ENCODE data around the gene NAV2. TPM values are rescaled to one million over a fixed set of nuclear protein-coding genes. Genes with fewer than 3 reads are reported as not detected.

NAV2 gene
- total RNA-seq, 1 experiment from 2014 or later, result 46.3 TPM

DNA sequence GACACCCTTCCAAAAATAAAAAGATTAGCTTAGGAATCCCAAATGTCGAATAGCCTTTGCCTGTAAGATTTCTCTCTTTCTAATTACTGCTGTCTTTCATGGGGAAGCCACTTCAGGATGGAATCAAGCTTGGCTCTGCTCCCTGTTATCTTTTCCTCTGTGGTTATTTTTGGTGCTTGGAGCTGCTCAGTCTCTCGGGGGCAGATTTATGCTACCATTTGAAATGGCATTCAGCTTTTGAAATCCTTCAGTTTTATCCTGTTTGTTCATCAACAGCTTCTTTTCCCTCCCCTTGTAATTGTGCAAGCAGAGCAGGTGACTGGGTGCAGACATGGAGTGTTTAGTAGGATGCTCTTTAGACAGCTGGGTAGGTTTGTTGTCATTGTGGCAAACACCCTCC lies 336.6 kb downstream of the NAV2 start:
- no peak overlapping the region for H4K8ac ChIP-seq (replicated peaks; ENCODE audit: insufficient read length, low read depth, low read length)
- no peak overlapping the region for H4K91ac ChIP-seq (ENCODE audit: insufficient read length, low read depth, low read length)
- Mint-ChIP-seq H3K9me3 (no peaks in the 10 kb centered on the region), H3K4me3 (no peak overlapping the region), H3K36me3 (ENCODE audit: insufficient read depth in 1 of 3, low read depth in 3 of 3) (peaks cover 49 to 71% (median 65%) of the 10 kb centered on the region in 3 experiments), H3K27me3 (ENCODE audit: low read depth) (no peaks in the 10 kb centered on the region), H3K4me1 (peaks cover 32 to 36% of the 10 kb centered on the region in 2 experiments), H3K27ac (peak overlapping the region in 1 of 3 experiments; percentile 95; a peak in 2 of 7 replicates)
- no peak overlapping the region for H2BK12ac ChIP-seq (ENCODE audit: insufficient read length, low read depth, low read length)
- H3T11ph ChIP-seq (ENCODE audit: low read length), result no peak overlapping the region
- no peak for TF ChIP-seq CTCF (conservative IDR thresholded peaks at IDR 0.05)
- no peak overlapping the region for H3K56ac ChIP-seq (ENCODE audit: insufficient read length, low read depth, low read length)
- peaks cover 16% of the 10 kb centered on the region; the same call in 1 of the 2 replicates for H3K4me1 ChIP-seq (ENCODE audit: insufficient read depth, low read length)
- no peaks in the 10 kb centered on the region for H4K20me1 ChIP-seq (ENCODE audit: control insufficient read depth, insufficient read depth, insufficient read length)
- no peaks in the 10 kb centered on the region for H3K79me2 ChIP-seq (ENCODE audit: insufficient read depth, low read length)
- H3K9me3 ChIP-seq (ENCODE audit: control insufficient read depth, low read depth, low read length), result no peaks in the 10 kb centered on the region
- no peak overlapping the region for H3K18ac ChIP-seq (ENCODE audit: insufficient read length, low read depth, low read length)
- no peak overlapping the region for H3K4ac ChIP-seq (ENCODE audit: low read depth, low read length)
- no peaks in the 10 kb centered on the region for H3K79me1 ChIP-seq (ENCODE audit: insufficient read depth, low read depth, low read length, poor library complexity, severe bottlenecking)
- H3K14ac ChIP-seq (ENCODE audit: insufficient read depth, low read length), result no peak overlapping the region
- no peak overlapping the region for H3K27ac ChIP-seq (ENCODE audit: insufficient read length, low read depth, low read length)
- no peak overlapping the region for H2AK5ac ChIP-seq (ENCODE audit: insufficient read length, low read length)
- no peaks in the 10 kb centered on the region for H3K27me3 ChIP-seq (ENCODE audit: insufficient read depth, low read length)
- no CpG with 5 or more reads among the region's 2 CpGs for WGBS (ENCODE audit: extremely low coverage, insufficient read length, low lambda C conversion rate)
- DNase-seq, result no peak
- no peaks in the 10 kb centered on the region for H3K23me2 ChIP-seq (ENCODE audit: insufficient read length, low read depth, low read length, poor library complexity, severe bottlenecking)
- no peak overlapping the region for H2BK15ac ChIP-seq (ENCODE audit: low read depth, low read length)
- no peak overlapping the region for H3K23ac ChIP-seq (ENCODE audit: insufficient read length, low read depth, low read length)
- no peak overlapping the region for H2AFZ ChIP-seq (ENCODE audit: low read length)
- H2BK20ac ChIP-seq (ENCODE audit: low read depth, low read length, poor library complexity, severe bottlenecking), result no peak overlapping the region
- H2BK120ac ChIP-seq (ENCODE audit: low read depth, low read length, poor library complexity, severe bottlenecking), result no peak overlapping the region
- H3K4me2 ChIP-seq (ENCODE audit: insufficient read depth, insufficient read length, low read length), result no peak overlapping the region
- no peak overlapping the region for H4K5ac ChIP-seq (ENCODE audit: insufficient read length, low read depth, low read length)
- H3K9ac ChIP-seq (ENCODE audit: extremely low read depth, insufficient read length, low read length), result no peak overlapping the region
- H2BK5ac ChIP-seq (ENCODE audit: insufficient read length, low read length), result no peak overlapping the region
